K562 (cell line): Measurements from ENCODE around the gene EPHA10. TPM values are rescaled to one million over a fixed set of nuclear protein-coding genes. Genes with fewer than 3 reads are reported as not detected.
A peak's percentile ranks its signal among the peaks of the same experiment; 100 is the strongest.

Experiments
- CAMTA2 ChIP-seq: fragments of 250-450 bp; sonication (Bioruptor Pico); conservative IDR thresholded peaks from 2 replicates; pipeline ENCODE4 v1.5.1; 2022
- FOXJ3 ChIP-seq: sonication (generic); formaldehyde crosslinking; IDR thresholded peaks from 2 replicates; pipeline ENCODE4 v1.4.0; 2020; ENCODE audit warnings: mild to moderate bottlenecking, missing genetic modification reagents
- JUND ChIP-seq, 2 experiments: IDR thresholded peaks; 2 replicates in 1 of 2; 3 replicates in 1 of 2; pipeline ENCODE4 v1.6.1; 2011; ENCODE audit warnings: borderline replicate concordance in 2 of 2, low read depth in 2 of 2, low read length in 2 of 2, improper control_type of control experiment in 1 of 2, missing biosample characterization in 1 of 2, missing genetic modification characterization in 1 of 2, missing genetic modification reagents in 1 of 2
- L3MBTL2 ChIP-seq: fragments of 450-650 bp; IDR thresholded peaks from 2 replicates; pipeline ENCODE4 v1.6.1; 2016; ENCODE audit warnings: mild to moderate bottlenecking, moderate library complexity
- PHF21A ChIP-seq: fragments of 450-650 bp; IDR thresholded peaks from 2 replicates; pipeline ENCODE4 v1.6.1; 2017; ENCODE audit warnings: low read depth, borderline replicate concordance
- RB1 ChIP-seq: fragments of 450-650 bp; IDR thresholded peaks from 2 replicates; pipeline ENCODE4 v1.6.1; 2017; ENCODE audit warnings: low read depth, mild to moderate bottlenecking
- ZNF311 ChIP-seq: fragments of 250-450 bp; sonication (Bioruptor Pico); IDR thresholded peaks from 2 replicates; pipeline ENCODE4 v1.4.0; 2020; ENCODE audit warnings: mild to moderate bottlenecking, moderate library complexity
- polyA plus RNA-seq, 8 experiments: library from polyadenylated mRNA; depleted of rRNA in 4 of 8; stranded (reverse) in 5 of 8; unstranded in 3 of 8; fragments of >200 nt; fragmentation: Nextera tagmentation in 2 of 8; fragmentation: Illumina TruSeq in 1 of 8; extraction: Ambion mirVana in 2 of 8; extraction: Trizol in 1 of 8; gene quantifications; 2 replicates each; pipeline versions ENCODE4 v1.2.1 to v1.2.3, GENCODE V29; 2011 to 2014; ENCODE audit warnings: inconsistent platforms in 1 of 8, missing spikeins in 1 of 8
- total RNA-seq, 7 experiments: library from RNA; depleted of rRNA in 6 of 7; stranded (reverse); fragments of >200 nt in 6 of 7; fragmentation: Illumina TruSeq in 2 of 7; extraction: Trizol in 2 of 7; gene quantifications; 2 replicates each; pipeline versions ENCODE4 v1.2.1 to v1.2.3, GENCODE V29; 2011 to 2021; ENCODE audit warnings: low replicate concordance in 1 of 7
- TF ChIP-seq, protein P1 (sequence below): IDR thresholded peaks from 2 replicates; pipeline ENCODE4 v1.6.1; 2011; ENCODE audit warnings: borderline replicate concordance, low read depth, mild to moderate bottlenecking, moderate library complexity, low read length; ENCODE audit not compliant: insufficient read depth, poor library complexity, severe bottlenecking
- TF ChIP-seq, protein P2 (sequence below), 2 experiments: fragments of 200-800 bp in 1 of 2; sonication (Bioruptor generic) in 1 of 2; sonication (generic) in 1 of 2; formaldehyde crosslinking in 1 of 2; IDR thresholded peaks in 1 of 2; conservative IDR thresholded peaks in 1 of 2; 2 replicates each; pipeline versions ENCODE4 v1.5.0 to v1.6.1; 2016 to 2020; ENCODE audit warnings: missing compliant biosample characterization in 1 of 2, missing genetic modification characterization in 1 of 2, missing genetic modification reagents in 1 of 2
- TF ChIP-seq, protein P3 (sequence below): fragments of 250-450 bp; sonication (Bioruptor Pico); IDR thresholded peaks from 2 replicates; pipeline ENCODE4 v1.5.0; 2020; ENCODE audit warnings: mild to moderate bottlenecking

Gene EPHA10
- total and polyA plus RNA-seq, 9 of the 15 experiments (the other 6 are each of a cell fraction or from before 2014, with no cell fraction given): 0.03 TPM; not detected in 8

DNA sequence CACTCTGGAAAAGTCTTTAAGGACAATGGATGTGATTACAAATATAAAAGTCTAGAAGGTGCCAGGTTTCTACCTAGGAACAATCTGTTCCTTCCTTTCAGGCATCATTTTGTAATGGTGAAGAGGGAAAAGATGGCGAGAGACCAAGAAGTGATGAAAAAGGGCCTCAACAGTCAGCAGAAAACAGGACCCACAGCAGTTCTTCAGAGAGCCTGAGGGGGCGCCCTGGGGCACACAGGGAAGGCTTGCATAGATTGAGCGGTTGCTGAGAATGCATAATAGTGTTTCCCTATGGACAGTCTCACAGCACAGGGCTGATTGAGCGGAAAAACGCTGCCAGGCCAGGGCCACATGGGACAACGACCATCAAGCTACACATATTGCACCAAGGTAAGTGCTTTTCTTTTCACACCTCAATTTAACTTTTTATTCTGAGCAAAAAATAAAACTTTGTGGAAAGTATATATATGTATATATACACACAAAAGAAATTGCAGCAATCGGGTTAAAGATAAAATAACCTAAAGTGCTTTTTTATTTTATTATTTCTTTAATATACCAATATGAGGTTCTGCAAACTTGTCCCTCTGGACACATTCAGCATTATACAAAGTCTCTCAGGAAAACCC is 46.2 kb upstream of the EPHA10 start (continued):
- TF ChIP-seq JUND (IDR thresholded peaks at IDR 0.05; ENCODE audit: borderline replicate concordance, low read depth, low read length): peak; percentile 66
- TF ChIP-seq JUND (tag; IDR thresholded peaks at IDR 0.05; ENCODE audit: borderline replicate concordance, low read depth, low read length): no peak; the same call in 2 of the 3 replicates
- TF ChIP-seq CAMTA2 (CRISPR knock-in tag): no peak
- TF ChIP-seq RB1: peak; percentile 61; the same call in 1 of the 2 replicates
- 0 out of 2 replicates have a peak, but pooled peaks have one; percentile 16 for TF ChIP-seq PHF21A
- TF ChIP-seq L3MBTL2: no peak
- TF ChIP-seq, protein P1, sequence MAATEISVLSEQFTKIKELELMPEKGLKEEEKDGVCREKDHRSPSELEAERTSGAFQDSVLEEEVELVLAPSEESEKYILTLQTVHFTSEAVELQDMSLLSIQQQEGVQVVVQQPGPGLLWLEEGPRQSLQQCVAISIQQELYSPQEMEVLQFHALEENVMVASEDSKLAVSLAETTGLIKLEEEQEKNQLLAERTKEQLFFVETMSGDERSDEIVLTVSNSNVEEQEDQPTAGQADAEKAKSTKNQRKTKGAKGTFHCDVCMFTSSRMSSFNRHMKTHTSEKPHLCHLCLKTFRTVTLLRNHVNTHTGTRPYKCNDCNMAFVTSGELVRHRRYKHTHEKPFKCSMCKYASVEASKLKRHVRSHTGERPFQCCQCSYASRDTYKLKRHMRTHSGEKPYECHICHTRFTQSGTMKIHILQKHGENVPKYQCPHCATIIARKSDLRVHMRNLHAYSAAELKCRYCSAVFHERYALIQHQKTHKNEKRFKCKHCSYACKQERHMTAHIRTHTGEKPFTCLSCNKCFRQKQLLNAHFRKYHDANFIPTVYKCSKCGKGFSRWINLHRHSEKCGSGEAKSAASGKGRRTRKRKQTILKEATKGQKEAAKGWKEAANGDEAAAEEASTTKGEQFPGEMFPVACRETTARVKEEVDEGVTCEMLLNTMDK: peak; percentile 80
- TF ChIP-seq, protein P2, sequence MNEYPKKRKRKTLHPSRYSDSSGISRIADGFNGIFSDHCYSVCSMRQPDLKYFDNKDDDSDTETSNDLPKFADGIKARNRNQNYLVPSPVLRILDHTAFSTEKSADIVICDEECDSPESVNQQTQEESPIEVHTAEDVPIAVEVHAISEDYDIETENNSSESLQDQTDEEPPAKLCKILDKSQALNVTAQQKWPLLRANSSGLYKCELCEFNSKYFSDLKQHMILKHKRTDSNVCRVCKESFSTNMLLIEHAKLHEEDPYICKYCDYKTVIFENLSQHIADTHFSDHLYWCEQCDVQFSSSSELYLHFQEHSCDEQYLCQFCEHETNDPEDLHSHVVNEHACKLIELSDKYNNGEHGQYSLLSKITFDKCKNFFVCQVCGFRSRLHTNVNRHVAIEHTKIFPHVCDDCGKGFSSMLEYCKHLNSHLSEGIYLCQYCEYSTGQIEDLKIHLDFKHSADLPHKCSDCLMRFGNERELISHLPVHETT (CRISPR knock-in tag; conservative IDR thresholded peaks at IDR 0.05 in 1 of 2, IDR thresholded peaks at IDR 0.05 in 1 of 2): peak in 1 of 2 experiments; percentile 22; a peak in 1 of 4 replicates
- TF ChIP-seq FOXJ3 (CRISPR knock-in tag): no peak
- no peak for TF ChIP-seq ZNF311 (CRISPR knock-in tag)
- TF ChIP-seq, protein P3, sequence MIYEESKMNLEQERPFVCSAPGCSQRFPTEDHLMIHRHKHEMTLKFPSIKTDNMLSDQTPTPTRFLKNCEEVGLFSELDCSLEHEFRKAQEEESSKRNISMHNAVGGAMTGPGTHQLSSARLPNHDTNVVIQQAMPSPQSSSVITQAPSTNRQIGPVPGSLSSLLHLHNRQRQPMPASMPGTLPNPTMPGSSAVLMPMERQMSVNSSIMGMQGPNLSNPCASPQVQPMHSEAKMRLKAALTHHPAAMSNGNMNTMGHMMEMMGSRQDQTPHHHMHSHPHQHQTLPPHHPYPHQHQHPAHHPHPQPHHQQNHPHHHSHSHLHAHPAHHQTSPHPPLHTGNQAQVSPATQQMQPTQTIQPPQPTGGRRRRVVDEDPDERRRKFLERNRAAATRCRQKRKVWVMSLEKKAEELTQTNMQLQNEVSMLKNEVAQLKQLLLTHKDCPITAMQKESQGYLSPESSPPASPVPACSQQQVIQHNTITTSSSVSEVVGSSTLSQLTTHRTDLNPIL: no peak
